Neural cell (in vitro differentiated cells): ENCODE data around the gene ADGRE3. TPM values are rescaled to one million over a fixed set of nuclear protein-coding genes. Genes with fewer than 3 reads are reported as not detected.

Source experiments
- H2AFZ ChIP-seq: fragments of 200-600, 300-800 bp; sonication (generic), shearing (Covaris generic); 2 replicates; pipeline ENCODE4 v1.6.0; 2014; ENCODE audit warnings: low read depth, mild to moderate bottlenecking, antibody characterized with exemption, low read length, moderate library complexity
- H3F3A ChIP-seq: fragments of 200-600 bp; shearing (Covaris generic); 2 replicates; pipeline ENCODE4 v1.6.1; 2016; ENCODE audit warnings: mild to moderate bottlenecking, moderate library complexity, mixed read lengths, antibody characterized with exemption, low read length; ENCODE audit not compliant: insufficient read depth, poor library complexity, severe bottlenecking
- H3K27ac ChIP-seq: fragments of 200-600, 300-800 bp; sonication (generic), shearing (Covaris generic); 2 replicates; pipeline ENCODE4 v1.5.1; 2014; ENCODE audit warnings: mild to moderate bottlenecking, low read length, moderate library complexity
- H3K27me3 ChIP-seq: fragments of 300-800, 200-600 bp; sonication (generic), shearing (Covaris generic); 2 replicates; pipeline ENCODE4 v1.6.0; 2014; ENCODE audit warnings: mild to moderate bottlenecking, low read depth, low read length, moderate library complexity; ENCODE audit not compliant: insufficient read depth
- H3K36me3 ChIP-seq: fragments of 300-800, 200-600 bp; sonication (generic), shearing (Covaris generic); 2 replicates; pipeline ENCODE4 v1.5.1; 2014; ENCODE audit warnings: mild to moderate bottlenecking, antibody characterized with exemption, low read length, moderate library complexity; ENCODE audit not compliant: insufficient read depth
- H3K4me2 ChIP-seq: fragments of 300-800, 200-600 bp; sonication (generic), shearing (Covaris generic); 2 replicates; pipeline ENCODE4 v1.6.0; 2014; ENCODE audit warnings: mild to moderate bottlenecking, low read length
- H3K4me3 ChIP-seq: fragments of 300-800, 200-600 bp; sonication (generic), shearing (Covaris generic); 2 replicates; pipeline ENCODE4 v1.5.1; 2014; ENCODE audit warnings: mild to moderate bottlenecking, low read length, moderate library complexity
- H3K79me2 ChIP-seq: fragments of 200-600 bp; shearing (Covaris generic); replicated peaks from 2 replicates; pipeline ENCODE4 v1.6.0; 2014; ENCODE audit warnings: mild to moderate bottlenecking, low read length, moderate library complexity; ENCODE audit not compliant: insufficient read depth
- H3K9ac ChIP-seq: fragments of 300-800, 200-600 bp; sonication (generic), shearing (Covaris generic); 2 replicates; pipeline ENCODE4 v1.6.1; 2016; ENCODE audit warnings: mild to moderate bottlenecking, low read length, mixed read lengths
- H3K9me2 ChIP-seq: fragments of 200-600 bp; shearing (Covaris generic); 2 replicates; pipeline ENCODE4 v1.6.1; 2016; ENCODE audit warnings: mild to moderate bottlenecking, low read length, mixed read lengths; ENCODE audit not compliant: insufficient read depth
- H3K9me3 ChIP-seq: fragments of 200-600, 300-800 bp; sonication (generic), shearing (Covaris generic); 2 replicates; pipeline ENCODE4 v1.6.1; 2016; ENCODE audit warnings: mild to moderate bottlenecking, mixed run types, low read length, moderate library complexity, mixed read lengths
- H4K20me1 ChIP-seq: fragments of 200-600 bp; shearing (Covaris generic); 2 replicates; pipeline ENCODE4 v1.6.1; 2016; ENCODE audit warnings: mild to moderate bottlenecking, mixed run types; ENCODE audit not compliant: insufficient read depth
- CTCF ChIP-seq: fragments of 450-650 bp; IDR thresholded peaks from 2 replicates; pipeline ENCODE4 v1.5.1; 2014; ENCODE audit warnings: antibody characterized with exemption, mild to moderate bottlenecking, moderate library complexity; ENCODE audit not compliant: poor library complexity, severe bottlenecking
- EP300 ChIP-seq: fragments of 450-650 bp; conservative IDR thresholded peaks from 2 replicates; pipeline ENCODE4 v1.6.1; 2014; ENCODE audit warnings: antibody characterized with exemption, mild to moderate bottlenecking, moderate library complexity; ENCODE audit not compliant: poor library complexity, severe bottlenecking
- EZH2 ChIP-seq: fragments of 200-600, 300-800 bp; shearing (Covaris generic), sonication (generic); IDR thresholded peaks from 2 replicates; pipeline ENCODE4 v1.6.1; 2014; ENCODE audit warnings: antibody characterized with exemption, low read length, borderline replicate concordance, mild to moderate bottlenecking; ENCODE audit not compliant: insufficient read depth, poor library complexity, severe bottlenecking
- MXI1 ChIP-seq: fragments of 450-650 bp; conservative IDR thresholded peaks from 2 replicates; pipeline ENCODE4 v1.6.1; 2014; ENCODE audit warnings: antibody characterized with exemption, mild to moderate bottlenecking; ENCODE audit not compliant: poor library complexity, severe bottlenecking
- POLR2AphosphoS5 ChIP-seq: IDR thresholded peaks from 2 replicates; pipeline ENCODE4 v1.6.1; 2012
- RAD21 ChIP-seq: fragments of 450-650 bp; conservative IDR thresholded peaks from 2 replicates; pipeline ENCODE4 v1.6.1; 2014; ENCODE audit warnings: antibody characterized with exemption, mild to moderate bottlenecking, moderate library complexity
- REST ChIP-seq: IDR thresholded peaks from 2 replicates; pipeline ENCODE4 v1.6.1; 2012; ENCODE audit warnings: borderline replicate concordance
- SMC3 ChIP-seq: fragments of 450-650 bp; conservative IDR thresholded peaks from 2 replicates; pipeline ENCODE4 v1.6.1; 2014; ENCODE audit warnings: antibody characterized with exemption, mild to moderate bottlenecking, moderate library complexity; ENCODE audit not compliant: poor library complexity
- TAF1 ChIP-seq: IDR thresholded peaks from 2 replicates; pipeline ENCODE4 v1.6.1; 2012; ENCODE audit warnings: low read depth
- polyA plus RNA-seq: library from polyadenylated mRNA; depleted of rRNA; stranded (reverse); fragments of >200 nt; gene quantifications from 2 replicates; pipeline ENCODE4 v1.2.3, GENCODE V29; 2014

The ADGRE3 gene
- polyA plus RNA-seq, 1 donor from 2014 or later: not detected

- peaks cover 24% of the 10 kb centered on the region for H3K36me3 ChIP-seq
- TF ChIP-seq TAF1 (no peak), POLR2AphosphoS5 (no peak), REST (no peak), EZH2 (no peak), MXI1 (no peak), SMC3 (no peak), CTCF (no peak), RAD21 (no peak), EP300 (no peak)
- H3K9ac ChIP-seq: no peak overlapping the region
- H3F3A ChIP-seq: no peaks in the 10 kb centered on the region
- H3K27ac ChIP-seq: no peak overlapping the region
- H3K9me3 ChIP-seq: no peaks in the 10 kb centered on the region
- H2AFZ ChIP-seq: no peak overlapping the region
- H4K20me1 ChIP-seq: no peaks in the 10 kb centered on the region
- no peak overlapping the region for H3K4me3 ChIP-seq
- H3K79me2 ChIP-seq: no peaks in the 10 kb centered on the region
- no peaks in the 10 kb centered on the region for H3K9me2 ChIP-seq
- H3K27me3 ChIP-seq: no peaks in the 10 kb centered on the region
- H3K4me2 ChIP-seq: no peak overlapping the region
Observed at GRCh38 chr19:14703833-14704232, 29.2 kb upstream of the ADGRE3 start.

GRCh38 chr19:14700711-14701375, 26.2 kb upstream of the ADGRE3 start:
- Histone ChIP-seq H3F3A (no peaks in the 10 kb centered on the region), H3K27ac (no peak overlapping the region), H3K36me3 (peaks cover 24% of the 10 kb centered on the region), H4K20me1 (no peaks in the 10 kb centered on the region), H3K4me2 (no peak overlapping the region), H3K79me2 (no peaks in the 10 kb centered on the region), H3K27me3 (no peaks in the 10 kb centered on the region), H3K4me3 (no peak overlapping the region), H2AFZ (no peak overlapping the region), H3K9me3 (no peaks in the 10 kb centered on the region), H3K9ac (no peak overlapping the region), H3K9me2 (no peaks in the 10 kb centered on the region)
- TF ChIP-seq EZH2 (no peak), SMC3 (no peak), EP300 (no peak), RAD21 (no peak), POLR2AphosphoS5 (no peak)
